ENCODE results near the gene DDX27.

Gene DDX27, protein sequence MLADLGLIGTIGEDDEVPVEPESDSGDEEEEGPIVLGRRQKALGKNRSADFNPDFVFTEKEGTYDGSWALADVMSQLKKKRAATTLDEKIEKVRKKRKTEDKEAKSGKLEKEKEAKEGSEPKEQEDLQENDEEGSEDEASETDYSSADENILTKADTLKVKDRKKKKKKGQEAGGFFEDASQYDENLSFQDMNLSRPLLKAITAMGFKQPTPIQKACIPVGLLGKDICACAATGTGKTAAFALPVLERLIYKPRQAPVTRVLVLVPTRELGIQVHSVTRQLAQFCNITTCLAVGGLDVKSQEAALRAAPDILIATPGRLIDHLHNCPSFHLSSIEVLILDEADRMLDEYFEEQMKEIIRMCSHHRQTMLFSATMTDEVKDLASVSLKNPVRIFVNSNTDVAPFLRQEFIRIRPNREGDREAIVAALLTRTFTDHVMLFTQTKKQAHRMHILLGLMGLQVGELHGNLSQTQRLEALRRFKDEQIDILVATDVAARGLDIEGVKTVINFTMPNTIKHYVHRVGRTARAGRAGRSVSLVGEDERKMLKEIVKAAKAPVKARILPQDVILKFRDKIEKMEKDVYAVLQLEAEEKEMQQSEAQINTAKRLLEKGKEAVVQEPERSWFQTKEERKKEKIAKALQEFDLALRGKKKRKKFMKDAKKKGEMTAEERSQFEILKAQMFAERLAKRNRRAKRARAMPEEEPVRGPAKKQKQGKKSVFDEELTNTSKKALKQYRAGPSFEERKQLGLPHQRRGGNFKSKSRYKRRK

DNA sequence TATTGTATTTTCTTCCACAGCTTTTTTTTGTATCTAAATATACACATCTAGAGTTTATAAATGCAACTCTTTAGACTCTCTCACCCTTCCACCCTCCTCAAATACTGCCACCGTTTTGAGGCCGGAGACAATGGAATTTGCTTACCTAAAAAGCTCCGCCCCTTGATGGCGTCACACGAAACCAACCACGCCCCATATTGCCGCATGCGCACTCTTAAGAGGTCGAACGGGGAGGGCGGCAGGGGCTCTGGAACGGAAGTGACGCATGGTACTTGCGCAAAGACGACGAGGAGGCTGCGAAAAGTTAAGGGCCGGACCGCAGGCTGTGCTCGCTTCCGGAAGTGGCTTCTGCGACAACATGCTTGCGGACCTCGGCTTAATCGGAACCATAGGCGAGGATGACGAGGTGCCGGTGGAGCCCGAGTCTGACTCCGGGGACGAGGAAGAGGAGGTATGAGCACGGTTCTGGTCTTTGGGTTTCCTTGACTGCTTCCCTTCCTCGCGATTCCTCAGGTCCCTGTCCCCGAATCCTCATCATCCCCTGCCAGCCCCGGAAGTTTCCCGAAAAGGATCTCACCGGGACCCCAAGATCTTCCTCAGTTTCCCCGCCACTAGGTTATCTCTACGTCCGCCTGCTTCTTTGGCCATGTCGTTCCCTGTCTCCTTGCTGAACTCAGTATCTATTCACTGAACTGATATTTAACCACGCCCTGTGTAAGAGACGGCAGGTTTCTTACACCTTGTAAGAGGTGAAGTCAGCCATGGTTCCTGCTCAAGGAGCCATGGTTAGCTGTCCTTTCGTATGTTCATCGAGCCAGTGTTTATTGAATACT is at the start of gene DDX27:
Gene DDX27 (plus strand): TSS at position 326 of the 833 bp plus-strand sequence. CDS start 33 bp downstream, at position 359.
- TF ChIP-seq EZH2phosphoT487 (IDR thresholded peaks at IDR 0.05; ENCODE audit: borderline replicate concordance, low read length): no peak
- TF ChIP-seq, protein P1, sequence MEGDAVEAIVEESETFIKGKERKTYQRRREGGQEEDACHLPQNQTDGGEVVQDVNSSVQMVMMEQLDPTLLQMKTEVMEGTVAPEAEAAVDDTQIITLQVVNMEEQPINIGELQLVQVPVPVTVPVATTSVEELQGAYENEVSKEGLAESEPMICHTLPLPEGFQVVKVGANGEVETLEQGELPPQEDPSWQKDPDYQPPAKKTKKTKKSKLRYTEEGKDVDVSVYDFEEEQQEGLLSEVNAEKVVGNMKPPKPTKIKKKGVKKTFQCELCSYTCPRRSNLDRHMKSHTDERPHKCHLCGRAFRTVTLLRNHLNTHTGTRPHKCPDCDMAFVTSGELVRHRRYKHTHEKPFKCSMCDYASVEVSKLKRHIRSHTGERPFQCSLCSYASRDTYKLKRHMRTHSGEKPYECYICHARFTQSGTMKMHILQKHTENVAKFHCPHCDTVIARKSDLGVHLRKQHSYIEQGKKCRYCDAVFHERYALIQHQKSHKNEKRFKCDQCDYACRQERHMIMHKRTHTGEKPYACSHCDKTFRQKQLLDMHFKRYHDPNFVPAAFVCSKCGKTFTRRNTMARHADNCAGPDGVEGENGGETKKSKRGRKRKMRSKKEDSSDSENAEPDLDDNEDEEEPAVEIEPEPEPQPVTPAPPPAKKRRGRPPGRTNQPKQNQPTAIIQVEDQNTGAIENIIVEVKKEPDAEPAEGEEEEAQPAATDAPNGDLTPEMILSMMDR (IDR thresholded peaks at IDR 0.05; ENCODE audit: low read depth, low read length, poor library complexity, severe bottlenecking): no peak
- Histone ChIP-seq H3K4me3 (ENCODE audit: low read length) (peak within 1 kb of the TSS; percentile 90), H4K20me1 (ENCODE audit: control insufficient read depth, insufficient read depth, low read depth, low read length) (no peaks in the 10 kb centered on the region), H3K9me2 (replicated peaks; ENCODE audit: control insufficient read depth, low read length) (no peaks in the 10 kb centered on the region), H3K36me3 (ENCODE audit: control insufficient read depth, low read length) (peaks cover 31% of the 10 kb centered on the region), H3K9me3 (ENCODE audit: control insufficient read depth, insufficient read depth, low read length) (no peaks in the 10 kb centered on the region), H3K4me1 (ENCODE audit: control insufficient read depth, low read length) (peaks cover 24% of the 10 kb centered on the region), H3K27ac (ENCODE audit: low read depth, low read length) (peak within 1 kb of the TSS; percentile 44), H3K27me3 (ENCODE audit: control insufficient read depth, low read length) (no peaks in the 10 kb centered on the region), H3K79me2 (ENCODE audit: control insufficient read depth, low read length) (peaks cover 28% of the 10 kb centered on the region), H3K4me2 (ENCODE audit: low read length) (peak within 1 kb of the TSS; percentile 84), H3F3A (ENCODE audit: control insufficient read depth, insufficient read depth) (no peaks in the 10 kb centered on the region)

DNA sequence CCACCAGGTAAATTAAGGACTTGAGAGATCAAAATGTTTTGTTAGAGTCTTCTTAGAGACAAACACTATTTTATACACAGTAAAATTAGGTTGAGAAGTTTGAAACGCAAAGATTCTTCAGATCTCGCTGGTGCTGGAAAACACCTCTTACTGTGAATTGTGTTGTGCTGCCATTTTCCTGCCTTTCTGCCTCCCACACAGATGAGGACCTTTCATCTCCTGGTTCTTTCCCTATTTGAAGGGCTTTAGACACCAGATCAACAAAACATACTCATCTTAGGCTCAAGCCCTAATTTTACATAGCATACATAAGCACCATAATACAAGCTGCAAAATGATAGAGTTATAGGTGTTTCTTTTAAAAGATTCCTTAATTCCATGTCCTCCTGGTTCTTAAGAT is 49.7 kb upstream of the DDX27 start:
- Histone ChIP-seq H3K36me3 (ENCODE audit: control insufficient read depth, low read length) (peaks cover 66% of the 10 kb centered on the region), H3K9me3 (ENCODE audit: control insufficient read depth, insufficient read depth, low read length) (no peaks in the 10 kb centered on the region), H3K4me3 (ENCODE audit: low read length) (no peak overlapping the region), H3K27me3 (ENCODE audit: control insufficient read depth, low read length) (no peaks in the 10 kb centered on the region), H3K4me1 (ENCODE audit: control insufficient read depth, low read length) (peaks cover 25% of the 10 kb centered on the region), H3F3A (ENCODE audit: control insufficient read depth, insufficient read depth) (peaks cover 7% of the 10 kb centered on the region; the same call in 1 of the 2 replicates), H3K4me2 (ENCODE audit: low read length) (no peak overlapping the region), H3K27ac (ENCODE audit: low read depth, low read length) (no peak overlapping the region), H4K20me1 (ENCODE audit: control insufficient read depth, insufficient read depth, low read depth, low read length) (0 out of 2 replicates have a peak, but pooled peaks cover 6% of the 10 kb centered on the region), H3K9me2 (replicated peaks; ENCODE audit: control insufficient read depth, low read length) (no peaks in the 10 kb centered on the region), H3K79me2 (ENCODE audit: control insufficient read depth, low read length) (peaks cover 89% of the 10 kb centered on the region)
- TF ChIP-seq, protein P1 (IDR thresholded peaks at IDR 0.05; ENCODE audit: low read depth, low read length, poor library complexity, severe bottlenecking): no peak
- no peak for TF ChIP-seq EZH2phosphoT487 (IDR thresholded peaks at IDR 0.05; ENCODE audit: borderline replicate concordance, low read length)

DNA sequence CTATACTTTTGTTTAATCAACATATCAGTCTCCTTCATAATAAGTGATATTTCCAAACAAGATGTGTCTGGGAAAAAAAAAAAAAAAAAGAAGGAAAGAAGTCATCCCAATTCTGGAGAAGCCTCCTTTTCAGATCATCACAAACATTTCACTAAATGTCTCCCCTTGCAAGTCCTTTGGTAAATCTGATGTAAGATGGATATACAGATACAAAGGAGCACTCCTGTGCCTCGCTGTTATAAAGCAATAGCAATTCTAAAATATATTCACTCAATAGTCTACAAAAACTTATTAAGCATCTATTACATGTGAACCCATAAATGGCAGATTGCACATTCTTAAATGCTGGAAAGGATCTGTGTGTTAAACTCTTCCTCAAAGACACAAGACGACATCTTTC is 48.5 kb upstream of the DDX27 start:
- Histone ChIP-seq H3K27me3 (ENCODE audit: control insufficient read depth, low read length) (no peaks in the 10 kb centered on the region), H3K79me2 (ENCODE audit: control insufficient read depth, low read length) (peaks cover 89% of the 10 kb centered on the region), H3K36me3 (ENCODE audit: control insufficient read depth, low read length) (peaks cover 59% of the 10 kb centered on the region), H4K20me1 (ENCODE audit: control insufficient read depth, insufficient read depth, low read depth, low read length) (0 out of 2 replicates have a peak, but pooled peaks cover 6% of the 10 kb centered on the region), H3K4me3 (ENCODE audit: low read length) (no peak overlapping the region), H3K27ac (ENCODE audit: low read depth, low read length) (no peak overlapping the region), H3F3A (ENCODE audit: control insufficient read depth, insufficient read depth) (peaks cover 7% of the 10 kb centered on the region; the same call in 1 of the 2 replicates), H3K9me3 (ENCODE audit: control insufficient read depth, insufficient read depth, low read length) (no peaks in the 10 kb centered on the region), H3K4me1 (ENCODE audit: control insufficient read depth, low read length) (peaks cover 25% of the 10 kb centered on the region), H3K9me2 (replicated peaks; ENCODE audit: control insufficient read depth, low read length) (no peaks in the 10 kb centered on the region), H3K4me2 (ENCODE audit: low read length) (no peak overlapping the region)
- TF ChIP-seq, protein P1 (IDR thresholded peaks at IDR 0.05; ENCODE audit: low read depth, low read length, poor library complexity, severe bottlenecking): no peak
- TF ChIP-seq EZH2phosphoT487 (IDR thresholded peaks at IDR 0.05; ENCODE audit: borderline replicate concordance, low read length): no peak

All from DOHH2 (cell line).